Lower leg skin (tissue), 3 donors: Measurements from ENCODE around the gene GNAT1.

Source experiments
- CTCF ChIP-seq, 3 donors: fragments of 450-650 bp; IDR thresholded peaks; one replicate each; pipeline ENCODE4 v1.5.1; 2016; ENCODE audit warnings: antibody characterized with exemption in 3 of 3, mild to moderate bottlenecking in 3 of 3, moderate library complexity in 2 of 3
- POLR2A ChIP-seq, 2 donors: fragments of 450-650 bp; IDR thresholded peaks; one replicate each; pipeline ENCODE4 v1.6.1; 2016 to 2017; ENCODE audit warnings: antibody characterized with exemption in 2 of 2, mild to moderate bottlenecking in 1 of 2, moderate library complexity in 1 of 2

DNA sequence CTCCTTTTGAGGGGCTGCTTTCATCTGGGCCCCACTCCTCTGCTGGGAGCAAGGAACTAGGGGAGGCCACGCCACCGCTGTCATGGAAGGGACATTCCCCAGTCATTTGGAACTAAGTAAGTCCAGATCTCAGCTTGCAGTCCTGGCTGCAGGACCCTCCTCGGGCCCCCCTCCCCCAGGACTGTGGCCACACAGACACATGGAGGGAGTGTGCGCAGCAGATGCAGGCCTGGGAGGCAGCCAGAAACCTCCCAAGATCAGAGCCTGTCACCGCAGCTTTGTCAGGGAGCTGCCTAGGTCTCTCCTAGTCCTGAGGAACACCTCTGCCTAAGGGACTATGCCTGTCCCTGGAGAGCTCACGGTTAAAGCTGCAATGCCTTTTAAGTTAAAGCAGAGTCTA is 43.5 kb upstream of the GNAT1 start:
- TF ChIP-seq CTCF (IDR thresholded peaks at IDR 0.05) = no peak
- no peak for TF ChIP-seq POLR2A (IDR thresholded peaks at IDR 0.05)
